Esophagus squamous epithelium (tissue), 4 donors: ENCODE data around the gene PROSER2.

Experiments used
- CTCF ChIP-seq, 6 experiments: fragments of 450-650 bp in 4 of 6; fragments of 200-600 bp in 2 of 6; sonication (generic) in 2 of 6; IDR thresholded peaks; one replicate each; pipeline ENCODE4 v1.5.1; 2016 to 2019; ENCODE audit warnings: antibody characterized with exemption in 6 of 6, mild to moderate bottlenecking in 4 of 6, moderate library complexity in 4 of 6
- POLR2A ChIP-seq, 4 donors: fragments of 450-650 bp; IDR thresholded peaks; one replicate each; pipeline ENCODE4 v1.6.1; 2017; ENCODE audit warnings: antibody characterized with exemption in 4 of 4, mild to moderate bottlenecking in 4 of 4, moderate library complexity in 3 of 4

GRCh38 chr10:11881477-11882417, 58.6 kb downstream of the PROSER2 start:
- TF ChIP-seq CTCF (IDR thresholded peaks at IDR 0.05): no peak
- no peak for TF ChIP-seq POLR2A (IDR thresholded peaks at IDR 0.05)
